SK-N-SH (cell line): ENCODE measurements around the gene NDUFB6. TPM values are rescaled to one million over a fixed set of nuclear protein-coding genes. Genes with fewer than 3 reads are reported as not detected.

Source experiments
- CTCF ChIA-PET: fragments of 300-600, 350-600 bp; formaldehyde crosslinking; extraction: SDS; loops from one replicate; lab custom pipeline; 2021; lab: Yijun Ruan, JAX
- POLR2A ChIA-PET: fragments of 350-600 bp; sonication (Branson Sonifier 250); formaldehyde crosslinking; extraction: SDS; loops from one replicate; lab custom pipeline; 2020; ENCODE audit warnings: antibody characterized with exemption, inconsistent platforms; lab: Yijun Ruan, JAX
- DNase-seq: peaks from one replicate; pipeline ENCODE4 v3.0.0; 2012
- H2AFZ ChIP-seq: fragments of 200-600 bp; sonication (generic); 2 replicates; pipeline ENCODE4 v1.8.1; 2016; ENCODE audit warnings: antibody characterized with exemption, mild to moderate bottlenecking, low read depth
- H3F3A ChIP-seq: fragments of 200-600 bp; sonication (generic); replicated peaks from 2 replicates; pipeline ENCODE3; 2016; ENCODE audit warnings: antibody characterized with exemption, mild to moderate bottlenecking; ENCODE audit not compliant: insufficient read depth
- H3K27ac ChIP-seq, 2 experiments: fragments of 200-500 bp in 1 of 2; fragments of 200-600 bp in 1 of 2; sonication (Bioruptor generic) in 1 of 2; sonication (generic), shearing (Covaris generic) in 1 of 2; 2 replicates each; pipeline versions ENCODE4 v1.5.1 to v1.6.1; 2014 to 2016; ENCODE audit warnings: low read depth in 2 of 2, inconsistent platforms in 1 of 2, low read length in 1 of 2, mild to moderate bottlenecking in 1 of 2, mixed read lengths in 1 of 2
- H3K27me3 ChIP-seq: fragments of 200-600 bp; sonication (generic), shearing (Covaris generic); 2 replicates; pipeline ENCODE4 v1.6.1; 2016; ENCODE audit warnings: mixed run types; ENCODE audit not compliant: insufficient read depth
- H3K36me3 ChIP-seq, 2 experiments: fragments of 200-500 bp in 1 of 2; fragments of 200-600 bp in 1 of 2; sonication (Bioruptor generic) in 1 of 2; sonication (generic) in 1 of 2; replicated peaks in 1 of 2; 2 replicates each; pipeline versions ENCODE3 to v1.5.1; 2014 to 2016; ENCODE audit warnings: low read length in 1 of 2, mild to moderate bottlenecking in 1 of 2; ENCODE audit not compliant: insufficient read depth in 2 of 2, control insufficient read depth in 1 of 2
- H3K4me1 ChIP-seq, 2 experiments: fragments of 200-500 bp in 1 of 2; fragments of 200-600 bp in 1 of 2; sonication (Bioruptor generic) in 1 of 2; sonication (generic), shearing (Covaris generic) in 1 of 2; 2 replicates each; pipeline versions ENCODE4 v1.5.1 to v1.6.1; 2014 to 2016; ENCODE audit warnings: low read depth in 1 of 2, low read length in 1 of 2, mixed run types in 1 of 2; ENCODE audit not compliant: insufficient read depth in 2 of 2, control insufficient read depth in 1 of 2
- H3K4me2 ChIP-seq: fragments of 200-600 bp; sonication (generic), shearing (Covaris generic); 2 replicates; pipeline ENCODE4 v1.6.1; 2017; ENCODE audit warnings: mixed run types
- H3K4me3 ChIP-seq, 2 experiments: fragments of 200-500 bp in 1 of 2; fragments of 200-600 bp in 1 of 2; sonication (Bioruptor generic) in 1 of 2; sonication (generic), shearing (Covaris generic) in 1 of 2; 2 replicates each; pipeline versions ENCODE4 v1.5.1 to v1.8.1; 2014 to 2016; ENCODE audit warnings: low read depth in 2 of 2, inconsistent platforms in 1 of 2, low read length in 1 of 2, mild to moderate bottlenecking in 1 of 2, mixed read lengths in 1 of 2, moderate library complexity in 1 of 2
- H3K79me2 ChIP-seq: fragments of 200-600 bp; sonication (generic); 2 replicates; pipeline ENCODE4 v1.8.1; 2017; ENCODE audit warnings: mild to moderate bottlenecking; ENCODE audit not compliant: insufficient read depth
- H3K9ac ChIP-seq: fragments of 200-600 bp; sonication (generic); 2 replicates; pipeline ENCODE4 v1.6.1; 2017; ENCODE audit warnings: mixed run types
- H3K9me2 ChIP-seq: fragments of 200-600 bp; sonication (generic); 2 replicates; pipeline ENCODE4 v1.6.1; 2017; ENCODE audit warnings: mixed run types
- H3K9me3 ChIP-seq: fragments of 200-600 bp; sonication (generic); 2 replicates; pipeline ENCODE4 v1.6.1; 2017; ENCODE audit warnings: mixed run types, mild to moderate bottlenecking, moderate library complexity
- H4K20me1 ChIP-seq: fragments of 200-600 bp; sonication (generic); 2 replicates; pipeline ENCODE4 v1.6.1; 2017; ENCODE audit warnings: mild to moderate bottlenecking, mixed run types; ENCODE audit not compliant: insufficient read depth
- ELF1 ChIP-seq: IDR thresholded peaks from 2 replicates; pipeline ENCODE4 v1.4.0; 2012
- EP300 ChIP-seq, 2 experiments: IDR thresholded peaks; 2 replicates each; pipeline versions ENCODE4 v1.4.0 to v1.6.1; 2012; ENCODE audit warnings: borderline replicate concordance in 1 of 2, low read depth in 1 of 2, low read length in 1 of 2
- EZH2phosphoT487 ChIP-seq: fragments of 200-600 bp; sonication (generic); IDR thresholded peaks from 2 replicates; pipeline ENCODE4 v1.6.1; 2017; ENCODE audit warnings: low read depth, mixed run types, mild to moderate bottlenecking, antibody characterized with exemption, moderate library complexity, borderline replicate concordance
- FOSL2 ChIP-seq: IDR thresholded peaks from 2 replicates; pipeline ENCODE4 v1.4.0; 2012; ENCODE audit warnings: low read depth, mild to moderate bottlenecking, moderate library complexity, borderline replicate concordance
- GABPA ChIP-seq: IDR thresholded peaks from 2 replicates; pipeline ENCODE4 v1.4.0; 2012; ENCODE audit warnings: low read depth, mild to moderate bottlenecking
- GATA2 ChIP-seq: sonication (generic); formaldehyde crosslinking; IDR thresholded peaks from 2 replicates; pipeline ENCODE4 v1.5.0; 2020; ENCODE audit warnings: mild to moderate bottlenecking, missing genetic modification reagents
- MXI1 ChIP-seq: IDR thresholded peaks from 2 replicates; pipeline ENCODE4 v1.6.1; 2012; ENCODE audit warnings: mild to moderate bottlenecking, low read depth, low read length, improper control_type of control experiment
- NFIC ChIP-seq: IDR thresholded peaks from 2 replicates; pipeline ENCODE4 v1.4.0; 2012; ENCODE audit warnings: borderline replicate concordance
- SMC3 ChIP-seq: IDR thresholded peaks from 2 replicates; pipeline ENCODE4 v1.6.1; 2012; ENCODE audit warnings: low read depth, low read length, improper control_type of control experiment
- TAF1 ChIP-seq: IDR thresholded peaks from 2 replicates; pipeline ENCODE4 v1.6.1; 2012; ENCODE audit warnings: low read depth, mild to moderate bottlenecking, low read length, moderate library complexity, borderline replicate concordance
- TCF12 ChIP-seq: IDR thresholded peaks from 2 replicates; pipeline ENCODE4 v1.4.0; 2012
- TEAD4 ChIP-seq: IDR thresholded peaks from 2 replicates; pipeline ENCODE4 v1.4.0; 2012; ENCODE audit warnings: mild to moderate bottlenecking, borderline replicate concordance; ENCODE audit not compliant: insufficient read depth
- USF2 ChIP-seq: fragments of 150-350 bp; IDR thresholded peaks from 2 replicates; pipeline ENCODE4 v1.6.1; 2017; ENCODE audit warnings: antibody characterized with exemption, low read length, low read depth, borderline replicate concordance
- WGBS: methylation state at CpG from one replicate; pipeline ENCODE4 v1.1.6; 2017; ENCODE audit warnings: low lambda C conversion rate; 5-methylcytosine and 5-hydroxymethylcytosine counted together
- polyA plus RNA-seq, 3 experiments: library from polyadenylated mRNA; depleted of rRNA; stranded (reverse); fragments of >200 nt; gene quantifications; 2 replicates each; pipeline ENCODE4 v1.2.3, GENCODE V29; 2012
- TF ChIP-seq, protein P1 (sequence below): IDR thresholded peaks from 2 replicates; pipeline ENCODE4 v1.4.0; 2012; ENCODE audit warnings: low read depth, borderline replicate concordance
- TF ChIP-seq, protein P2 (sequence below): IDR thresholded peaks from 2 replicates; pipeline ENCODE4; 2012
- TF ChIP-seq, protein P3 (sequence below): fragments of 150-350 bp; IDR thresholded peaks from 2 replicates; pipeline ENCODE4 v1.6.1; 2016; ENCODE audit warnings: mild to moderate bottlenecking, low read depth, low read length
- TF ChIP-seq, protein P4 (sequence below): fragments of 200-600 bp; sonication (generic); IDR thresholded peaks from 2 replicates; pipeline ENCODE4 v1.6.1; 2017; ENCODE audit warnings: antibody characterized with exemption, mild to moderate bottlenecking, moderate library complexity

The NDUFB6 gene
- polyA plus RNA-seq, 1 of the 3 experiments (the other 2 are of a cell fraction): 96.2 TPM

- TF ChIP-seq, protein P1, sequence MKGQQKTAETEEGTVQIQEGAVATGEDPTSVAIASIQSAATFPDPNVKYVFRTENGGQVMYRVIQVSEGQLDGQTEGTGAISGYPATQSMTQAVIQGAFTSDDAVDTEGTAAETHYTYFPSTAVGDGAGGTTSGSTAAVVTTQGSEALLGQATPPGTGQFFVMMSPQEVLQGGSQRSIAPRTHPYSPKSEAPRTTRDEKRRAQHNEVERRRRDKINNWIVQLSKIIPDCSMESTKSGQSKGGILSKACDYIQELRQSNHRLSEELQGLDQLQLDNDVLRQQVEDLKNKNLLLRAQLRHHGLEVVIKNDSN: no peak
- TF ChIP-seq, protein P2, sequence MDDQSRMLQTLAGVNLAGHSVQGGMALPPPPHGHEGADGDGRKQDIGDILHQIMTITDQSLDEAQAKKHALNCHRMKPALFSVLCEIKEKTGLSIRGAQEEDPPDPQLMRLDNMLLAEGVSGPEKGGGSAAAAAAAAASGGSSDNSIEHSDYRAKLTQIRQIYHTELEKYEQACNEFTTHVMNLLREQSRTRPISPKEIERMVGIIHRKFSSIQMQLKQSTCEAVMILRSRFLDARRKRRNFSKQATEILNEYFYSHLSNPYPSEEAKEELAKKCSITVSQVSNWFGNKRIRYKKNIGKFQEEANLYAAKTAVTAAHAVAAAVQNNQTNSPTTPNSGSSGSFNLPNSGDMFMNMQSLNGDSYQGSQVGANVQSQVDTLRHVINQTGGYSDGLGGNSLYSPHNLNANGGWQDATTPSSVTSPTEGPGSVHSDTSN: no peak
- TF ChIP-seq MXI1 (no peak), TAF1 (no peak), NFIC (no peak), SMC3 (no peak), GABPA (no peak), ELF1 (no peak), EP300 (IDR thresholded peaks at IDR 0.05; ENCODE audit: borderline replicate concordance in 1 of 2, low read depth in 1 of 2, low read length in 1 of 2) (no peak)
- TF ChIP-seq, protein P3, sequence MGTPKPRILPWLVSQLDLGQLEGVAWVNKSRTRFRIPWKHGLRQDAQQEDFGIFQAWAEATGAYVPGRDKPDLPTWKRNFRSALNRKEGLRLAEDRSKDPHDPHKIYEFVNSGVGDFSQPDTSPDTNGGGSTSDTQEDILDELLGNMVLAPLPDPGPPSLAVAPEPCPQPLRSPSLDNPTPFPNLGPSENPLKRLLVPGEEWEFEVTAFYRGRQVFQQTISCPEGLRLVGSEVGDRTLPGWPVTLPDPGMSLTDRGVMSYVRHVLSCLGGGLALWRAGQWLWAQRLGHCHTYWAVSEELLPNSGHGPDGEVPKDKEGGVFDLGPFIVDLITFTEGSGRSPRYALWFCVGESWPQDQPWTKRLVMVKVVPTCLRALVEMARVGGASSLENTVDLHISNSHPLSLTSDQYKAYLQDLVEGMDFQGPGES: no peak
Observed at GRCh38 chr9:32545884-32546283, 27.1 kb downstream of the NDUFB6 start (continued).

DNA sequence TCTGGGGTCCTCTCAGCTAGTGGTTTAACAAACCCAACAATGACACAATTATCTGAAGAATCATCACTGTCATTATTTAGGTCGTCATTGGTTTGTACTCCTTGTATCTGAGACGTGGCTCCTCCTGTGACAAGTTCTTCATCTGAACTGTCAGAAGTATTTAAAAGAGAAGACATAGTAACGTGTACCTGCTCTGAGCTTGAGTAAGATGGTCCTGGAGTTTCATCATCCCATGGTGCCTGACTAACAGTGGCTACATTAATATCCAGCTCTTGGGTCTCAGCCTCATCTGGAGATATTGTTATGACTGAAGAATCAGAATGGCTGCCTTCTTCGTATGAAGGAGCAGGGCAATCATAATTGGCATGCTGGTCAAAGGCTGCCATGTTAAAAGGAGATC lies 29.9 kb downstream of the NDUFB6 start:
- no peak for DNase-seq
- no peaks in the 10 kb centered on the region for H3K27me3 ChIP-seq
- H3K4me1 ChIP-seq: no peaks in the 10 kb centered on the region; a peak in 1 of 4 replicates
- ChIA-PET POLR2A (no interaction called here), CTCF (interaction anchor here (1.2 to 4.1 kb wide), 2 partner anchors 39 to 164 kb away, joined by 4 to 33 read pairs; no protein-coding TSS in a partner anchor)
- H3K79me2 ChIP-seq: peaks cover 88% of the 10 kb centered on the region
- no peaks in the 10 kb centered on the region for H3F3A ChIP-seq
- TF ChIP-seq ELF1 (no peak), NFIC (no peak), GATA2 (no peak), GABPA (no peak), TEAD4 (no peak)
- TF ChIP-seq, all 33 proteins: peak for 0
- Histone ChIP-seq H3K9me2 (no peaks in the 10 kb centered on the region), H3K9me3 (no peaks in the 10 kb centered on the region), H2AFZ (no peak overlapping the region), H3K4me2 (no peak overlapping the region), H4K20me1 (peaks cover 32% of the 10 kb centered on the region), H3K9ac (no peak overlapping the region), H3K27ac (no peak overlapping the region), H3K36me3 (peaks cover 42 to 53% of the 10 kb centered on the region in 2 experiments), H3K4me3 (no peak overlapping the region)
- 96% methylated on average over 4 of the region's 4 CpGs for WGBS

DNA sequence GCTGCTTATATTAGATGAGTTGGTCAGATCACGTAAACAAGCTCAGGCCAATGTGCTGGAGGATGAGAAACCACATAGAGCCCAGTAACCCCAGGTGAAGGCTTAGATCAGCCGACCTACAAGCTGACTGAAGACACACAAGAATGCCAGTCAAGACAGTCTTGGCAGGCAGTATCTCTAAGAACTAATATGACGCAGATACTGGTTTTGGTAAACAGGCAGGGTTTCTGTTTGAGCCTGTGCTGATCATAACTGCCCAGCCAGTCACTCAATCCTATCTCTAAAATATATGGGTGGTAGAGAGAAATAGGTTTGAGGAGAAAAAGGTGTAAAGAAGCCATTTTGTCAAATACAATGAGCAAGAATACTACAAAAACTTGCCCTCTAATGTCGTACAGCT lies 39.1 kb downstream of the NDUFB6 start:
- CTCF ChIA-PET: interaction anchor here (0.7 to 1.1 kb wide), 3 partner anchors 12 to 155 kb away, joined by 4 to 6 read pairs (median 4); no protein-coding TSS in a partner anchor
- no peaks in the 10 kb centered on the region for H3K9me2 ChIP-seq
- 97% methylated on average over 4 of the region's 4 CpGs for WGBS
- no peak overlapping the region for H2AFZ ChIP-seq
- POLR2A ChIA-PET: no interaction called here
- peaks cover 3 to 32% of the 10 kb centered on the region in 2 experiments for H3K36me3 ChIP-seq
- no peak for DNase-seq
- TF ChIP-seq, protein P4, sequence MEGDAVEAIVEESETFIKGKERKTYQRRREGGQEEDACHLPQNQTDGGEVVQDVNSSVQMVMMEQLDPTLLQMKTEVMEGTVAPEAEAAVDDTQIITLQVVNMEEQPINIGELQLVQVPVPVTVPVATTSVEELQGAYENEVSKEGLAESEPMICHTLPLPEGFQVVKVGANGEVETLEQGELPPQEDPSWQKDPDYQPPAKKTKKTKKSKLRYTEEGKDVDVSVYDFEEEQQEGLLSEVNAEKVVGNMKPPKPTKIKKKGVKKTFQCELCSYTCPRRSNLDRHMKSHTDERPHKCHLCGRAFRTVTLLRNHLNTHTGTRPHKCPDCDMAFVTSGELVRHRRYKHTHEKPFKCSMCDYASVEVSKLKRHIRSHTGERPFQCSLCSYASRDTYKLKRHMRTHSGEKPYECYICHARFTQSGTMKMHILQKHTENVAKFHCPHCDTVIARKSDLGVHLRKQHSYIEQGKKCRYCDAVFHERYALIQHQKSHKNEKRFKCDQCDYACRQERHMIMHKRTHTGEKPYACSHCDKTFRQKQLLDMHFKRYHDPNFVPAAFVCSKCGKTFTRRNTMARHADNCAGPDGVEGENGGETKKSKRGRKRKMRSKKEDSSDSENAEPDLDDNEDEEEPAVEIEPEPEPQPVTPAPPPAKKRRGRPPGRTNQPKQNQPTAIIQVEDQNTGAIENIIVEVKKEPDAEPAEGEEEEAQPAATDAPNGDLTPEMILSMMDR: no peak
- no peak for TF ChIP-seq ELF1
- TF ChIP-seq TEAD4: no peak
- TF ChIP-seq FOSL2: no peak
- TF ChIP-seq USF2: no peak
- TF ChIP-seq EZH2phosphoT487: no peak
- no peak for TF ChIP-seq TCF12
- TF ChIP-seq, all 33 proteins: peak for 0
- no peak overlapping the region for H3K9ac ChIP-seq
- H3F3A ChIP-seq: no peaks in the 10 kb centered on the region
- no peak overlapping the region for H3K4me2 ChIP-seq
- H3K27ac ChIP-seq: no peak overlapping the region
- H3K4me3 ChIP-seq: no peak overlapping the region
- H3K79me2 ChIP-seq: peaks cover 9% of the 10 kb centered on the region; the same call in 1 of the 2 replicates
- no peaks in the 10 kb centered on the region for H3K27me3 ChIP-seq
- no peaks in the 10 kb centered on the region for H3K9me3 ChIP-seq
- H3K4me1 ChIP-seq: no peaks in the 10 kb centered on the region
- H4K20me1 ChIP-seq: no peaks in the 10 kb centered on the region
